T-helper 1 cell (primary cell): ENCODE data around the gene CTBP2.
"Not testable (repeated sequence)": the region's sequence is repeated elsewhere in the genome, so short reads cannot be mapped to it uniquely, and the experiment has no call there.

Experiments used
- DNase-seq, 5 donors: peaks; one replicate each; pipeline ENCODE4 v3.0.0-alpha.2; 2012 to 2020

CTBP2 gene

DNA sequence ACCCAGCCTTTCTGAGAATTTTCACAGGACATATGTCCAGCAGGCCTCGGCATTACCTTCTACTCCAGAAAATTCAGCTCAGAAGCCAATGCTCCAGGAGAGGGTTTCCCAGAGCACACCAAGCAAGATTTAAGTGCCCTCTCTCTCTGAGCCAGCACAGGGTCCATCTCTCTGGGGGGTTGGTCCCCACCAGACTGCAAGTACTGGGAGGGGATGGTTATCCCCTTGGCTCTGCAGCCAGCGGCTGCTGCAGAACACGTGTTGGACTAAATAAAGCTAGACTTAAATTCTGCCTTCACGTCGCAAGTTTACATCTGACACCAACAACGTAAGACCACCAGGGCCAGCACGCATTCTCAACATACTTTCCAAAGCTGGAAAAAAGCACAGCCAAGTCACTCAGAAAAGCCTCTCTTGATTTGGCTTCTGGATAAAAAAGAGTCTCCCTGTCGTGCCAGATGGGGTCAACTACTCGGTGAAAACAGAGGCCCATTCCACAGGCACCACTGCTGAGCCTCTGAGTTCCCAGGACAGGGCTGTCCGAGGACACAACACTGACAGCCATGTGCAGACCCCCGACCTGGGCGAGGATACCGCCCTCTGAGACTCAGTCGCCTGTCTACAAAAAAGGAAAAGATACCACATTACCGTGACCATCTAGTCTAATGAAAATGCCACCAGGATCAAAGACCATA is 77.3 kb downstream of the CTBP2 start:
- DNase-seq: no peak

DNA sequence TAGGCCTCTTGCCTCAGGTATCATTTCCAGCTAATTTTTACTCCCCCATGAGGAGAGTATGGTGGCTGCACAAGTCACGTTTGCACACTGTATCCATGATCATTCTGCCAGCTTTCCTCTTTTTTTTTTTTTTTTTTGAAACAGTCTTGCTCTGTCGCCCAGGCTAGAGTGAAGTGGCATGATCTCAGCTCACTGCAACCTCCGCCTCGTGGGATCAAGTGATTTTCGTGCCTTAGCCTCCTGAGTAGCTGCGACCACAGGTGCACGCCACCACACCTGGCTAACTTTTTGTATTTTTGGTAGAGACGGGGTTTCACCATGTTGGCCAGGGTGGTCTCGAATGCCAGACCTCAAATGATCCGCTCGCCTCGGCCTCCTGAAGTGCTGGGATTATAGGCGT is 77.9 kb downstream of the CTBP2 start:
- not testable (repeated sequence) for DNase-seq

DNA sequence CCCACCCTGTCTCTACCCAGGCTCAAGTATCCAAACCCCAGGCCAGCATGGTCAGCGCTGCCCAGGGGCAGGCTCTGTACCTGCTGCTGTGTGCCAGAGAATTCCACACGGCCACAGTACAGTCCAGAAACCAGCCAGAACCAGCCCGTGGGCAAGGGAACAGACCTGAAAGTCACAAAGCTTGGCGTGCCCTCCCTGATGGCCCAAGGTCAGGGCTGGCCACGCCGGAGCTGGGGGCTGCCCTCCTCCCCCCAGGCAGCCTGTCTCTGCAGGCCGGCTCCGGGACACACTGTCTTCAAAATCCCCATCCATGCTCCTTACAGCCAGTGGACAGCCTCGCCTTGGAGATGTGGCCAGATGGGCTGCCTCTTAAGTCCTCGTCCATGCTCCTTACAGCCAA is 78.4 kb downstream of the CTBP2 start:
- DNase-seq: no peak

DNA sequence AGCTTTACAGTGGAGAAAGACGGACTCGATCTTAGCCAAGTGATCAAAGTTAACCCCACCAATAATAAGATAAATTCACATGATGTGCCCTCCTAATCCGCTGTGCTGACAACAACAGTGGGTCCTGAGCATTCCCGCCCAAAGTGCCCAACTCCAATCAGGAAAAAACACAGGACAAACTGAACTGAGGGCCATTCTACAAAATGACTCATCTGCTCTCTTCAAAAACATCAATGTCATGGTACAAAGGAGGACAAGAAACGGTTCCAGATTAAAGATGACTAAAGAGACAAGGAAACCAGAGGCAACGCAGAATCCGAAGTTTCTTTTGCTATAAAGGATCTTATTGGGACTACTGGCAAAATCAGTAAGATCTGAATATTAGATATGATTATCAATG is 79.4 kb downstream of the CTBP2 start:
- DNase-seq: no peak

DNA sequence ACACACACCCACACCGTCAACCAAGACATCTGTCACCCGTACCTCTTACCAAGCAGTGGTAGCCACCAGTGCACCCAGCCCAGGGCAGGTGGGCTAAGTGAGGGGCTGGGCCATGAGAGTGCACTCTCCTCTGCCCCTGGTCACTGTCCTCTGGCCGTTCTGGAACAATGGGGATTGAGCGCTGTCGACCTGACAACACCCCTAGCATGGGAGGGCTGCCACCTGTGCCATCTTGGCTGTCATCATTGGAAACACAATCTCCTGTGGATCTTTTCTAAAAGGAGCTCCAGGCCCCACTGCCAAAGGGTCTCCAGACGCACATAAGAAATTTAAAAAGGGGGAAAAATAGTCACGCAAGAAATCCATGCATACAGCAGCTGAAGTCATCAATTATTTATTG is 80.1 kb downstream of the CTBP2 start:
- DNase-seq: no peak

DNA sequence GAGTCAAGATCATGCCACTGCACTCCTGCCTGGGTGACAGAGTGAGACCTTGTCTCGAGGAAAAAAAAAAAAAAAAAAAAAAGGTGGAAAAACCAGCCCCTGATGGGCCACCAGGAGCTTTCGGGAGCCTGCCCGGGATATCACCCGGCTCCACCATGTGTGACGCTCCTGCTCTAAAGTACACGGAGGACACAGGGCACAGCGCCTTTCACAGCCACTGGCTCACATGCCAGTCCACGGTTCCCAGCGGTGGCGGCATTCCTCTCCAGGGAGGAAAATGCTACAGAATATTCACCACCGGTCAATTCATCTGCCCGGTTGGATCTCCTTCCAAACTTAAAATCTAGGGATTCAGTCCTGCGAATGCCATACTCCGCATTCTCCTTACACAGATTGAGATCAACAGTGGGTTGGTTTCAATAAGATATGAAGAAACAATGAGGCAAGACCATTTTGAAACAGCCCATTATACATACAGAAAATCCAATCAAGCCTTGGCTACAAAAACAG is 81.2 kb downstream of the CTBP2 start:
- DNase-seq: no peak

DNA sequence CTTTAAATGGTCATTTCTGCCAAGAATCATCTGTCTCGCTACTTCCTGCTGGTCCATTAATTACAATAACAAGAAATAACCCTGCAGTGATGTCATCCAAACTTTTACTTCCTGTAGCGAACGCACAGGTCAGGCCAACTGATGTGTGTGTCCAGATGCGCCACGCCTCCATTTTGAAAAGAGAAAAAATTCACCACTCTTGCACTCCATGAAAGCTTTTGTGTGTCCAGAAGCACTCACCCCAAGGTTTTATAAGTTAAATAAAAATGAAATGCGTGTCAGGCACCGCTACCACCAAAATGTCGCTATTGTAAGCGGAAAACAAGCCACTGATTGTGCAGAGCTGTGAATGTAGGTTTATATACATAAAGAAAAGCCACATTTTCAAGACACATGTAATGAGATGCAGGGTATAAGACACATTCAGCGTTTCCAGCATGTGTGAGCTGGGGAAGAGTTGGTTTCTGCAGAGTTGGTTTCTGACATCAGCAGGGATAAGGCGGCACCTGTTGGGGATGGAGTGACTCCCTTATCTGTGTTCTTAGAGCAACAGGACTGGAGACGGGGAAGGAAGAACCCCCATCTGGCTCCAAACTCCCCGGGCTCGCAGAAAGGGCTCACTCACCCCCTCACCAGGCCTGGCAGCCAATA is 83.3 kb downstream of the CTBP2 start:
- no peak for DNase-seq

DNA sequence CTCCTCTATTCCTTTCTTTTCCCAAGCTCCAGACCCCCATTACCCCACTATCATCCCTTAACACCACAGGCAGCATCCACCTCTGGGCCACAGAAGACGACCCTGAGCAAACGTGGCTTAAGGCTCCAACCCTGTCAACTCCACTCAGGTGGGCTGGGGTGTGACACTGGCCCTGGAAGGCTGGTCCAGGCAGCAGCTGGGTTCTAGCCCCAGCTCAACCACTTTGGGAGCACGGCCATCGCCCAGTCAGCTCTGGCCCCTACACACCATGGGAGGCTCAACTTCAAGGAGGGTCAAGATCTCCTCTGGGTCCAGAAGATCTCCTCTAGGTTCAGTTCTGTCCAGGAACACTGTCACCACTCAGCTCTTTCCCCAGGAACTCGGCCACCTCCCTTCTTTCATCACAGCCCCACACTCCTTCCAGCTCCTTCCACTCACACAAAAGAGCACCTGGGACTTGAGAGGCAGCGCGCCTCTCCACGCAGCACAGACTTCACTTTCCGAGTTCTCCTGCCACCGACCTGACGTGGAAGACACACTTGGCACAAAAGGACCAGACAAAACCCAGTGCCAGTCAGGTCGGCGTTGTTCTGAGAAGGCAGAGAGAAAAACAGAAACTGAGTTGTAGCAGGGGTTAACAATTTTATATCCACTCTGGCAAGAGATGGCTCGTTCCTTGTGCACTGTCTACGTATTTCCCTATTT is 84.1 kb downstream of the CTBP2 start:
- no peak for DNase-seq

DNA sequence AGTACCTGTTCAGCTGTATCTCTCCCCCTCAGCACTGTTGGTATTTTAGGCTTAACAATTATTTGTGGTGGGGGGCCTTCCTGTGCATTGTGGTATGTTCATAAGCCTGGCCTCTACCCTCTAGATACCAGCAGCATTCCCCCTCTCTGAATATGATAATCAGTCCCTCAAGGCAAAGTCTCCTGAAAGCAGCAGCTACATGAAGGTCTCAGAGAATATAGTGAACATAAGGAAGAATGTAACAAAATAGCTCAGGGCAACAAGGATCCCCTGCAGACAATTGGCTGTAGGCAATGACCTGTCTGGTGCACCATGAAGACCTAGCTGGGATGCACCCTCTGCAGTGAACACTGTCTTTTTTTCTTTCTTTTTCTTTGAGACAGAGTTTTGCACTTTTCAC is 86.4 kb downstream of the CTBP2 start:
- DNase-seq: no peak

DNA sequence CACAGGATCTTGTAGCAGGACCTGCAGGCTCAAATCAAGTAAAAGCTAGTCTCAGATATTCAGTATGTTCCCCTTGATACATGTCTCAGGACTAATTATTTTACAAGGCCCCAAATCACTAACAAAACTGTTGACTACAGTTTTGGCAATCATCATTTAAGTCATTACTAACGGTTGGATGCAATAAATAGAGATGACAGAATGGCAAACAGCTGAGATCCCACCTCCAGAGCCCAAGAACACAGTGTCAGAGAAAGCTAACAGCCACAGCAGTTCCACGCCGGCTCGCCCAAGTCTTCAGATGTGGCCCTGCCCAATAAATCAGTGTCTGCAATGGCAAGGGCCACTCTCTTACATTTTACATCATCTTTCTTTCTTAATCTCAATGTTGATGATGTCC is 87.6 kb downstream of the CTBP2 start:
- no peak for DNase-seq

DNA sequence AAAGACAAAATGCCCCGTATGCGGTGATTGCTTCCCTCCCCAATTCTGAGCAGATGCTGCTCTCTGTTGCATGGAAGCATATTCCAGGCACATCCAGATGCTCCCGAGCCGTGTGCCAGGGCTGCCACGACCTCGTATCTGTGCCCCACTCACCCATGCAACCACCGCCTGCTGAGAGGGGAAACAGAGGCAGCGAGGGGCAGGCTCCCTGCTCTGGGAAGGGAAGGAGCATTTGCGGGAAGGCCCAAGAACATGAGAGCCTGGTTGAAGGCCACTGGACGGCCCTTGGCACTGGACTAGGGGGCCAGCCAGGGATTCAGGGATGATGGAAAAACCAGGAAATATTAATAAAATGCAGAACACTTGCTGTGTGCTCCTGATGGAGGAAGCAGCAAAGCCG is 89.4 kb downstream of the CTBP2 start:
- DNase-seq: no peak

DNA sequence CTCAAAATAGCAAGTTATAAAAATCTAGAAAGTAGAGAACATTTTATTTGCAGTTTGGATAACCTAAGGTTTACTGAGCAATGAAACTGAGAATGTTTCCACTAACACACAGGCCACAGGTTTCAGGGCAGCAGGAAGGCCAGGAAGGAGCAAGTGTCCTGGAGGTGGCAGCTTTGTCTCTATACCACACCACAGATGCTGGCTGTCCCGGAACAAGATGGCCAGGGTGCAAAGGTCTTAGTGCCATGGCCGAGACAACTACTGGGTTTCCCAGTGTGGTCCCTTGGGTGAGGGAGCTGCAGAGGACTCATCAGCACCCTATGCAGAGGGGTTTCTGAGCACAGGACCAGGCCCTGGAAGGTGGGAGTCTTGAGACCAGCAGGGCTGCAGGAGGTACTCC is 92.0 kb downstream of the CTBP2 start:
- DNase-seq: no peak

DNA sequence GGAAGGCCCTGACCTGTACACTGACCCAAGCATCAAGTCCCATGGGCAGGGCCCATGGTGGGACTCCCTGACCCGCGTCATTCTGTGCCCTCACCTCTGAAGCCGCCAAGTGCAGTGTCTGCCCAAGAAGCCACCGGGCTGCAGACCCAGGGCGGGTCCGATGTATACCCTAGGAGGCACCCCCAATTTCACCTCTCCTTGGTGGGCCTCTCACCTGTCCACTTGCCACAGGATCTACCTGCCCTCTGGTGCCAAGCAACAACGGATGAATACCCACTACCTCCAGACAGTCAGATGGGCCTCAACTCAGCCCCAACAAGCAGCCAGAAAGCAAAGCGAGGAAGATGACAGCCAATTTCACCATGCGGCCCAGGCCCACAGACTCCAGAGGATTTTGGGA is 92.6 kb downstream of the CTBP2 start:
- no peak for DNase-seq

DNA sequence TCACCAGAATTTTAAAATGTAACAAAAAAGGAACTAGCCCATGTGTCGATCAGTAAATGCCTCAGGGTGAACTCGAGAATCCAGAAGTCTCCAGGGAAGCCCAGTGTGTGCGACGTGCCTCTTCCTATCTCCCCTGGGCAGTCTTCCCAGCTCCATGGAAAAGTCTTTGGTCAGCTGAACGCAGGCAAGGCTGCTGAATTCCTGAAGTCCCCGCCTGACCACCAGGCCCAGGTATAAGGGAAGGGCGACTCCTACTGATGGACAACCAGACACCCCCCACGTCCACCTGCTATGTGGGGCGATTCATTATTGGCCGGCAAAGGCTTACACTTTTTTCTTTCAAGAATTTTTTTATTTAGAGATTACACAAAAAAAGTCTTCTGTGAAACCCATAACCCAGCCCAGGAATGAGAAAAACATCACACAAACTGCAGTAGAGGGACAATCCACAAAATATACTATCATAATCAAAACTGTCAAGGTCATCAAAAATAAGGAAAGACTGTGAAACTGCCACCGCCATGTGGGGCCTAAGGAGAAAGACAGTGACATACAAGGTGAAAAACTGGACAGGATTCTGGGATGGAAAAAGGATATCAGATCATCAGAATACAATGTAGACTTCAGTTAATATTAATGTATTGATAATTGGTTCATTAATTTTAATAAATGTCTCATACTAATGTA is 93.5 kb downstream of the CTBP2 start:
- DNase-seq: no peak

DNA sequence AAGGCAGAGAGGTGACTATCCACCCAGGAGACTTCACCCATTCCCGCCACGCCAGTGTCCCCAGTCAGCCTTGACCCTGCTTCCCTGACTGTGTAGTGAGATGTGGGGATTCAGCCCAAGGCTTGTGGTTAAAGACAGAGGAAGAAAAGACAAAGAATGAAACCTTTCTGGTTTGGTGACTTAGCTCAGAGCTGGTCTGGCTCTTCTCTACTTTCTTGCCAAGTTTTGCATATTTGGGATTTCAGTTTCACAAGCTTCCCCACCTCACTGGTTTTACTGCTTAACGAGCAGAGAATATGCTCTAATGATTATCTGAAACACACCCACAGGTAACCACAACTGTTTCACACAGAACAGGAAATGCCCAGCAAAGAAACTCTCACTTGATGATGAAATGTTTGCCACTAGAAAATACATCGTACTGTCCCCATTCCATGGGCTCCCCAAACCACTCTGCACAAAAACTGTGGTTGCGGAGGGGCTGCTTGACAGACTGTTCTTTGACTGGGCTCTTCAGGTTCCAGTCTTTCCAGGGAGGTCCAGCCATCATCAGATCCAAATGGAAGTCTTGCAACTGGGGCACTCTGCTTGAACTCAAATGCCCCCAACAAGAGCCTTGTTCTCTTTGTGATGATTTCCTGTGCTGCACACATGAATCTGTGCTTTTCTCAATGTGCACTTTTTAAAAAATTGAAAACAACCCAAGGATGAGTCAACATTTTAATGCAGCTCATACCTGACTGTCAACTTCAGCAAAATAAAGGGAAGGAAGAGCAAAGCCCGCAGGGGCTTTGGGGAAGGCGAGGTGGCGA is 95.5 kb downstream of the CTBP2 start:
- DNase-seq: peak in 1 of 5 donors; percentile 63

DNA sequence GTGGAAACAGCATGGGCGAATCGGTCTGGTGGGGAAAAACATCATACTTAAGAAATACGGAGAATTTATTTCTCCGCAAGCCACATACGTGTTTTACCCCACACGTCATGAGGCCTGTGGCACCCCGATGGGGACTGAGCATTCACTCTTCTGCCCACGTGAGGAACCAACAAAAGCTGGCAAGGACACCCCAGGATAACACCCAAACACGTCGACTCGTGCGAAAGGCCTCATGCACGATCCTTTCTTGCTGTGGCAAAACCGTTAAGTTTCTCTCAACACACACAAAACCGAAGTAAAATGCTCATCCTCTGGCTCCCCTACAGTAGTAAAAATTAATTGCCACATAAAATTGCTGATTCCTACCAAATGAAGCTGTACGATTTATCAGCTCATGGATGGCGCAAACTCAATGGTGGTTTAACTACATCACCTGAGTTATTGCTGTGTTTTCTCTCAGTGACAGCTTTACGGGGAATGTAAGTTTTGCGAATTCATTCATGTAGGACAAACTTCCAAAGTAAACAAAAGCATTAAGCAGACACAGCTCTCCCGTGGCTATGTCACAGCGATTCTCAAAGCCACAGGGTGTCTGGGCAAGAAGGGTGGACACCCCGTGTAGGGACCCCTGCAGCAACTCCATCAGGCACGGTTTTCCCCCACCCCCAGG is 97.0 kb downstream of the CTBP2 start:
- no peak for DNase-seq

DNA sequence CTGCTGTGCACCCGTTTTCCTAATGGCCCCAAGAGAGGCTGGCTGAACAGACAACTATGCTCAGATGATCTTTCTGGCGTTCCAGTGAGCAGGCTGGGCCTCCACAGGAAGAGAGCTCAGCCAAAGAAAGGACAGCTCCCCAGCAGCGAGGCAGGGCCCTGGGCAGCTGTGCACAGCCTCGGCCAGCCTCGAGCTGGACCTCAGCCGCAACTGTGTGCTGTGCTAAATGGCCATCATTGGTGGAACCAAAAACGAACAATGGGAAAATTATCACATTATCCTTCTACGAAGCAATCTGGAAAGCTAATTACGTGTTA is 97.5 kb downstream of the CTBP2 start:
- no peak for DNase-seq

DNA sequence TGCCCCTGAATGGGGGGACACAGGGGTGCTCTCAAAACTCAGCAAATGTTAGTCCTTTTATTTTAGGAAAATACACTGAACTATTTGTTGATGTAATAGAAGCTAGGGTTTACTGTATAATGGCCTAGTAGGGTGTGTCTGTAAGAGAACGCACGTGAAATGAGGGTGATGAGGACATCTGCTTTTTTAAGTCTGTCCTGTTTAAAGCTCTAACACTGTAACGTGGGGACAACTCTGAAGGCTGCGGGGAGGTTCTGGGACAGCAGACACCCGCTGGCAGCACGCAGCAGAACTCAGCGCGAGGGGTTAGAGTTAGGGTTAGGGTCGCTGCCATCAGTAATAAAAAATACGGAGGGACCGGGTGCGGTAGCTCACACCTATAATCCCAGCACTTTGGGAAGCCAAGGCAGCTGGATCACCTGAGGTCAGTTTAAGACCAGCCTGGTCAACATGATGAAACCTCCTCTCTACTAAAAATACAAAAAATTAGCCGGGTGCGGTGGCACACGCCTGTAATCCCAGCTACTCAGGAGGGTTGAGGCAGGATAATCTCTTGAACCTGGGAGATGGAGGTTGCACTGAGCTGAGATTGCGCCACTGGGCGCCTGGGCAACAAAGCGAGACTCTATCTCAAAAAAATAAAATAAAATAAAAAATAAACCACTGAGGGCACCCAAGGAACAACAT is 98.0 kb downstream of the CTBP2 start:
- DNase-seq: no peak

DNA sequence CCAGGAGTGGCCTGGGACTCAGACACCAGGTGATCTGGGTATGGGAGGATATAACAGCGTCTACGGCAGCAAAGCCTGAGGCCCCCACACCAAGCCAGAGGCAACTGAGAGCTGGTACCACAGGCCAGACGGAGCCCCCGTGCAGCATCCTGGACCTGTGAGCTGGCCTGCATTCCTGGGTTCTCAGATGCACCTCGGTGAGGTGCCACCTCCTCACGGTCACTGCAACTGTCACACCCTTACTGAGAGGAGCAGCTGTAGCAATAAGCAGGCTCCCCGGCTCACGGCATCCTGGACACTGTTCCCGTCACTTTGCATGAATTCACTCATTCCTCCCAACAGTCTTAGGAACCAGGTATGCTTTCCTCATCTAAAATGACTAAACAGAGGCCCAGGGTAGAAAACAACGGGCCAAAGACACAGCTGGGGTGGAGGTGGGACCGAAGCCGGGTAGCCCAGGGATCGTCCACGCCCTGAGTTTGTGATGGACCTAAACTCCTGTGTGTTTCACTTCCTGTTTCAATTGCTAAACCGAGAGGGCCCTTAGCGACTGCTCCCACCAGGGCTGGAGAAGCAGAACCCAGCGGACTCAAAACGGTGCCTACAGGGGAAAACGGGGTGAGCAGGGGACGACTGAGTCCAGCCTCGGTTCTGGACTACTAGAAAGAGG is 98.7 kb downstream of the CTBP2 start:
- DNase-seq: no peak

DNA sequence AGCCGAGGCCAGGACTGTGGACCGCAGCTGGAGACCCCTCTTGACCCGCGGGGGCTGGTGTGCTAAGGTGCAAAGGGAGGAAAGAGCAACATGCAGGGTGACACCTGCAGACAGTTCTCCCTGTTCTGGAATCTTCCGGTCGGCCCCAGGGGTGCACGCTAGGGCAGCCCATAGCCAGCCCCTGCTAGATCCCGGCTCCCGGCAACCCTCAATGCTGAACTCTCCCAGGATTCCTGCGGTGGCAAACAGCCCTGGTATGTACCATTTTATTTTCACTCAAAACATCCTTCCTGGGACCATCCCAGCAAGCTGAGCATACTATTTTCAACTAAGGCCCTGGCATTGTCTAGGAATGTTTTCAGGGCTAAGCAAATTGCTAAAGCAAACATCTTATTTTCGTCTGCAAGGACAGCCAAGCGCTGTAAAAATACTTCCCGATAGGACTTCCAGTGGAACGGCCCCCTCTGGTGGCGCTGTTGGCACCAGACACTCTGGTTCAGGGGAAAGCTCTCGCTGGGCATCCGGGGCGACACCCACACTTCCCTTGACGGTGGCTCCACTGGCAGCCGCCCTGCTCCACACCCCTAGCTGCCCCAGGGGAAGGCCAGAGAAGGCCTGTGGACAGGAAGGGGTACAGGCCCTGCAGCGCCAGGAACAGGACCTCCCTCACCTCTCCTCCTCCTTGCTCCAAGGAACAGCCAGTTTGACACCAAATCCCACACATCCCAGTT is 99.4 kb downstream of the CTBP2 start:
- peak in 1 of 5 donors; percentile 2 for DNase-seq
